HepG2 (cell line): ENCODE measurements around the gene DPEP1. TPM values are rescaled to one million over a fixed set of nuclear protein-coding genes. Genes with fewer than 3 reads are reported as not detected.
A peak's percentile ranks its signal among the peaks of the same experiment; 100 is the strongest.

Experiments used
- ATF4 ChIP-seq, 2 experiments: fragments of 450-650 bp in 1 of 2; sonication (generic) in 1 of 2; formaldehyde crosslinking; IDR thresholded peaks; 2 replicates each; pipeline versions ENCODE4 v1.5.0 to v1.8.0; 2020 to 2022; ENCODE audit warnings: mild to moderate bottlenecking in 1 of 2, missing genetic modification reagents in 1 of 2
- CREB1 ChIP-seq, 2 experiments: fragments of 450-650 bp in 1 of 2; IDR thresholded peaks; 2 replicates each; pipeline ENCODE4 v1.6.1; 2016 to 2017; ENCODE audit warnings: control low read depth in 1 of 2, mild to moderate bottlenecking in 1 of 2, missing compliant biosample characterization in 1 of 2, missing genetic modification characterization in 1 of 2
- E2F2 ChIP-seq: sonication (generic); formaldehyde crosslinking; IDR thresholded peaks from 2 replicates; pipeline ENCODE4 v1.4.0; 2020; ENCODE audit warnings: missing genetic modification reagents, borderline replicate concordance
- HDAC2 ChIP-seq: sonication (generic); formaldehyde crosslinking; IDR thresholded peaks from 2 replicates; pipeline ENCODE4 v1.4.0; 2020; ENCODE audit warnings: missing genetic modification reagents
- IRF9 ChIP-seq: sonication (generic); formaldehyde crosslinking; IDR thresholded peaks from 2 replicates; pipeline ENCODE4 v1.8.0; 2022; ENCODE audit warnings: missing genetic modification reagents, mild to moderate bottlenecking, borderline replicate concordance
- MAF1 ChIP-seq: sonication (generic); formaldehyde crosslinking; IDR thresholded peaks from 2 replicates; pipeline ENCODE4 v1.5.0; 2020; ENCODE audit warnings: missing genetic modification reagents, borderline replicate concordance
- MXD4 ChIP-seq: IDR thresholded peaks from 2 replicates; pipeline ENCODE4 v1.6.1; 2016; ENCODE audit warnings: mild to moderate bottlenecking, missing biosample characterization, missing genetic modification reagents
- NFYB ChIP-seq: sonication (generic); formaldehyde crosslinking; IDR thresholded peaks from 2 replicates; pipeline ENCODE4 v1.4.0; 2020; ENCODE audit warnings: missing genetic modification reagents
- PAF1 ChIP-seq: IDR thresholded peaks from 2 replicates; pipeline ENCODE4 v1.6.1; 2016; ENCODE audit warnings: missing genetic modification reagents, missing compliant biosample characterization
- PLSCR1 ChIP-seq: sonication (generic); formaldehyde crosslinking; IDR thresholded peaks from 2 replicates; pipeline ENCODE4 v1.5.0; 2020; ENCODE audit warnings: missing genetic modification reagents, mild to moderate bottlenecking, borderline replicate concordance
- POLR2AphosphoS5 ChIP-seq: IDR thresholded peaks from 2 replicates; pipeline ENCODE4 v1.6.1; 2012; ENCODE audit warnings: low read depth, low read length
- SNRNP70 ChIP-seq: fragments of 200-400 bp; formaldehyde crosslinking; IDR thresholded peaks from 2 replicates; pipeline ENCODE4 v1.6.1; 2017; ENCODE audit warnings: mild to moderate bottlenecking, low read depth, low read length, moderate library complexity
- THAP7 ChIP-seq: sonication (generic); formaldehyde crosslinking; IDR thresholded peaks from 2 replicates; pipeline ENCODE4 v1.8.1; 2023; ENCODE audit warnings: mild to moderate bottlenecking, missing genetic modification reagents
- ZFP36L2 ChIP-seq: sonication (generic); formaldehyde crosslinking; IDR thresholded peaks from 2 replicates; pipeline ENCODE4 v1.4.0; 2020; ENCODE audit warnings: missing genetic modification reagents
- ZNF24 ChIP-seq: fragments of 450-650 bp; IDR thresholded peaks from 2 replicates; pipeline ENCODE4 v1.6.1; 2017; ENCODE audit warnings: antibody characterized with exemption, mild to moderate bottlenecking
- ZNF33A ChIP-seq: sonication (generic); formaldehyde crosslinking; IDR thresholded peaks from 2 replicates; pipeline ENCODE4 v1.5.1; 2020; ENCODE audit warnings: missing genetic modification reagents, mild to moderate bottlenecking, moderate library complexity, borderline replicate concordance
- ZNF512 ChIP-seq: sonication (generic); formaldehyde crosslinking; IDR thresholded peaks from 2 replicates; pipeline ENCODE4 v1.4.0; 2020; ENCODE audit warnings: mild to moderate bottlenecking, missing genetic modification reagents
- ZNF780A ChIP-seq: sonication (generic); formaldehyde crosslinking; IDR thresholded peaks from 2 replicates; pipeline ENCODE4 v1.8.0; 2022; ENCODE audit warnings: mild to moderate bottlenecking, missing genetic modification reagents, moderate library complexity
- ZSCAN5A ChIP-seq: sonication (generic); formaldehyde crosslinking; IDR thresholded peaks from 2 replicates; pipeline ENCODE4 v1.8.0; 2022; ENCODE audit warnings: mild to moderate bottlenecking, missing genetic modification reagents, borderline replicate concordance
- polyA plus RNA-seq, 8 experiments: library from polyadenylated mRNA; depleted of rRNA in 3 of 8; stranded (reverse) in 7 of 8; unstranded in 1 of 8; fragments of >200 nt; fragmentation: Illumina TruSeq in 4 of 8; extraction: Trizol in 4 of 8; gene quantifications; 2 replicates each; pipeline versions ENCODE4 v1.2.1 to v1.2.3, GENCODE V29; 2011 to 2016; ENCODE audit warnings: low read depth in 4 of 8, missing spikeins in 1 of 8, mixed read lengths in 1 of 8; ENCODE audit not compliant: insufficient read depth in 1 of 8
- total RNA-seq, 5 experiments: library from RNA; depleted of rRNA; stranded (reverse); fragments of >200 nt; fragmentation: Illumina TruSeq; extraction: Trizol; gene quantifications; 2 replicates each; pipeline ENCODE4 v1.2.3, GENCODE V29; 2016; ENCODE audit warnings: low read depth in 1 of 5

Gene DPEP1
- total and polyA plus RNA-seq, 2 of the 13 experiments (the other 11 are each of a cell fraction or from before 2014, with no cell fraction given) = 37.6 to 52.2 TPM

- no peak for TF ChIP-seq THAP7
- TF ChIP-seq ZNF512 (CRISPR knock-in tag) = no peak
- no peak for TF ChIP-seq ATF4 (CRISPR knock-in tag; IDR thresholded peaks at IDR 0.05)
- no peak for TF ChIP-seq IRF9 (CRISPR knock-in tag)
- no peak for TF ChIP-seq CREB1 (IDR thresholded peaks at IDR 0.05)
- no peak for TF ChIP-seq CREB1 (CRISPR knock-in tag; IDR thresholded peaks at IDR 0.05)
- no peak for TF ChIP-seq SNRNP70
- TF ChIP-seq HDAC2 = peak; percentile 44; the same call in 1 of the 2 replicates
- TF ChIP-seq PLSCR1 (CRISPR knock-in tag) = no peak
- TF ChIP-seq ZNF24 = no peak
- no peak for TF ChIP-seq MXD4 (CRISPR knock-in tag)
- TF ChIP-seq ZNF33A (CRISPR knock-in tag) = no peak
- no peak for TF ChIP-seq POLR2AphosphoS5
- TF ChIP-seq E2F2 = no peak
- no peak for TF ChIP-seq NFYB (CRISPR knock-in tag)
- no peak for TF ChIP-seq PAF1
- no peak for TF ChIP-seq ZNF780A (CRISPR knock-in tag)
- 0 out of 2 replicates have a peak, but pooled peaks have one; percentile 10 for TF ChIP-seq ZSCAN5A
- 0 out of 2 replicates have a peak, but pooled peaks have one; percentile 43 for TF ChIP-seq MAF1 (CRISPR knock-in tag)
- TF ChIP-seq ZFP36L2 (CRISPR knock-in tag) = no peak
Observed at GRCh38 chr16:89624777-89625761, 11.6 kb downstream of the DPEP1 start (continued).
